ENCODE measurements around the gene PREX1.
A peak's percentile ranks its signal among the peaks of the same experiment; 100 is the strongest.

PREX1 gene

GRCh38 chr20:48632825-48633619 lies 194.8 kb downstream of the PREX1 start:
- Mint-ChIP-seq H3K4me3 (no peak overlapping the region), H3K36me3 (peaks cover 58% of the 10 kb centered on the region), H3K27me3 (no peaks in the 10 kb centered on the region), H3K9me3 (no peaks in the 10 kb centered on the region), H3K4me1 (no peaks in the 10 kb centered on the region), H3K27ac (peak overlapping the region; percentile 46)
- no peak for ATAC-seq

GRCh38 chr20:48632017-48632824 lies 195.6 kb downstream of the PREX1 start:
- Mint-ChIP-seq H3K4me3 (no peak overlapping the region), H3K27me3 (no peaks in the 10 kb centered on the region), H3K4me1 (no peaks in the 10 kb centered on the region), H3K27ac (no peak overlapping the region), H3K9me3 (no peaks in the 10 kb centered on the region), H3K36me3 (peaks cover 57% of the 10 kb centered on the region)
- no peak for ATAC-seq

GRCh38 chr20:48631114-48632016 lies 196.4 kb downstream of the PREX1 start:
- Mint-ChIP-seq H3K36me3 (peaks cover 63% of the 10 kb centered on the region), H3K4me1 (no peaks in the 10 kb centered on the region), H3K27me3 (no peaks in the 10 kb centered on the region), H3K9me3 (no peaks in the 10 kb centered on the region), H3K4me3 (no peak overlapping the region), H3K27ac (no peak overlapping the region)
- no peak for ATAC-seq

- H3K9me3 Mint-ChIP-seq, result no peaks in the 10 kb centered on the region
- no peaks in the 10 kb centered on the region for H3K4me1 Mint-ChIP-seq
- ATAC-seq, result no peak
- H3K27me3 Mint-ChIP-seq, result no peaks in the 10 kb centered on the region
- H3K27ac Mint-ChIP-seq, result peak overlapping the region; percentile 25
- H3K4me3 Mint-ChIP-seq, result no peak overlapping the region
- peaks cover 67% of the 10 kb centered on the region for H3K36me3 Mint-ChIP-seq
These were observed 197.3 kb downstream of the PREX1 start for GRCh38 chr20:48630342-48631075.

GRCh38 chr20:48629960-48630315 lies 197.9 kb downstream of the PREX1 start:
- no peak for ATAC-seq
- Mint-ChIP-seq H3K36me3 (peaks cover 67% of the 10 kb centered on the region), H3K4me1 (no peaks in the 10 kb centered on the region), H3K4me3 (no peak overlapping the region), H3K9me3 (no peaks in the 10 kb centered on the region), H3K27ac (peak overlapping the region; percentile 25), H3K27me3 (no peaks in the 10 kb centered on the region)

GRCh38 chr20:48629069-48629959 lies 198.5 kb downstream of the PREX1 start:
- no peak for ATAC-seq
- Mint-ChIP-seq H3K27ac (peak overlapping the region; percentile 25), H3K4me3 (no peak overlapping the region), H3K36me3 (peaks cover 69% of the 10 kb centered on the region), H3K27me3 (no peaks in the 10 kb centered on the region), H3K9me3 (no peaks in the 10 kb centered on the region), H3K4me1 (no peaks in the 10 kb centered on the region)

GRCh38 chr20:48627737-48628128 lies 200.1 kb downstream of the PREX1 start:
- no peak for ATAC-seq
- Mint-ChIP-seq H3K27ac (no peak overlapping the region), H3K36me3 (peaks cover 57% of the 10 kb centered on the region), H3K4me1 (no peaks in the 10 kb centered on the region), H3K9me3 (no peaks in the 10 kb centered on the region), H3K4me3 (no peak overlapping the region), H3K27me3 (no peaks in the 10 kb centered on the region)

- H3K27me3 Mint-ChIP-seq, result no peaks in the 10 kb centered on the region
- no peaks in the 10 kb centered on the region for H3K4me1 Mint-ChIP-seq
- no peaks in the 10 kb centered on the region for H3K9me3 Mint-ChIP-seq
- ATAC-seq, result no peak
- H3K4me3 Mint-ChIP-seq, result no peak overlapping the region
- H3K36me3 Mint-ChIP-seq, result peaks cover 60% of the 10 kb centered on the region
- H3K27ac Mint-ChIP-seq, result no peak overlapping the region
These were observed 200.7 kb downstream of the PREX1 start for GRCh38 chr20:48626938-48627736.

- Mint-ChIP-seq H3K27me3 (no peaks in the 10 kb centered on the region), H3K4me1 (peaks cover 2% of the 10 kb centered on the region), H3K9me3 (no peaks in the 10 kb centered on the region), H3K36me3 (peaks cover 60% of the 10 kb centered on the region), H3K4me3 (no peak overlapping the region), H3K27ac (no peak overlapping the region)
- no peak for ATAC-seq
These were observed 201.4 kb downstream of the PREX1 start for GRCh38 chr20:48626226-48626937.

- Mint-ChIP-seq H3K27me3 (no peaks in the 10 kb centered on the region), H3K36me3 (peaks cover 59% of the 10 kb centered on the region), H3K4me1 (peaks cover 13% of the 10 kb centered on the region), H3K9me3 (no peaks in the 10 kb centered on the region), H3K27ac (no peak overlapping the region), H3K4me3 (no peak overlapping the region)
- ATAC-seq, result no peak
These were observed 202.5 kb downstream of the PREX1 start for GRCh38 chr20:48625136-48625900.

- Mint-ChIP-seq H3K4me3 (no peak overlapping the region), H3K4me1 (peaks cover 14% of the 10 kb centered on the region), H3K27ac (no peak overlapping the region), H3K27me3 (no peaks in the 10 kb centered on the region), H3K36me3 (peaks cover 51% of the 10 kb centered on the region), H3K9me3 (no peaks in the 10 kb centered on the region)
- no peak for ATAC-seq
These were observed 203.3 kb downstream of the PREX1 start for GRCh38 chr20:48624315-48625020.

- Mint-ChIP-seq H3K36me3 (peaks cover 45% of the 10 kb centered on the region), H3K27me3 (no peaks in the 10 kb centered on the region), H3K4me3 (no peak overlapping the region), H3K9me3 (no peaks in the 10 kb centered on the region), H3K27ac (no peak overlapping the region), H3K4me1 (peaks cover 14% of the 10 kb centered on the region)
- no peak for ATAC-seq
These were observed 203.9 kb downstream of the PREX1 start for GRCh38 chr20:48623906-48624265.

Data from stimulated activated memory B cell treated with anti-CD40 and anti-IgM and Interleukin-4, amounts not matched to agents 10 μg/mL and 1 μg/mL and 100 μg/mL, for 72 hours (primary cell).